ENCODE measurements around the gene GNAS.

Gene GNAS

DNA sequence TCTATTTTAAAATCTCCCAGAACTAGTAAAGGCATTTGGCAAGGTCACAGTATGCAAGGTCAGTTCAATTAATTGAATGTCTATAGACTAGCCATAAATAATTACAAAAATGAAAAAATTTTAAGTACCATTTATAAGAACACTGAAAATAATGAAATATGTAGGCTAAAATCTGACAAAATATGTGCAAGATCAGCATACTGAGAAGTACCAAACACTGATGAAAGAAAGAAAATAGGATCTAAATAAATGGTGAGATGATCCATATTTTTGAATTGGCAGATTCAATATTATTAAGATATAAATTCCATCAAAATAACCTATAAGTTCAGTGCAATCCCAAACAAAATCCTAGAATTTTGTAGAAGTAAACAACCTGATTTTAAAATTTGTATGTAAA is 100.5 kb downstream of the GNAS start:
- TF ChIP-seq, protein P1, sequence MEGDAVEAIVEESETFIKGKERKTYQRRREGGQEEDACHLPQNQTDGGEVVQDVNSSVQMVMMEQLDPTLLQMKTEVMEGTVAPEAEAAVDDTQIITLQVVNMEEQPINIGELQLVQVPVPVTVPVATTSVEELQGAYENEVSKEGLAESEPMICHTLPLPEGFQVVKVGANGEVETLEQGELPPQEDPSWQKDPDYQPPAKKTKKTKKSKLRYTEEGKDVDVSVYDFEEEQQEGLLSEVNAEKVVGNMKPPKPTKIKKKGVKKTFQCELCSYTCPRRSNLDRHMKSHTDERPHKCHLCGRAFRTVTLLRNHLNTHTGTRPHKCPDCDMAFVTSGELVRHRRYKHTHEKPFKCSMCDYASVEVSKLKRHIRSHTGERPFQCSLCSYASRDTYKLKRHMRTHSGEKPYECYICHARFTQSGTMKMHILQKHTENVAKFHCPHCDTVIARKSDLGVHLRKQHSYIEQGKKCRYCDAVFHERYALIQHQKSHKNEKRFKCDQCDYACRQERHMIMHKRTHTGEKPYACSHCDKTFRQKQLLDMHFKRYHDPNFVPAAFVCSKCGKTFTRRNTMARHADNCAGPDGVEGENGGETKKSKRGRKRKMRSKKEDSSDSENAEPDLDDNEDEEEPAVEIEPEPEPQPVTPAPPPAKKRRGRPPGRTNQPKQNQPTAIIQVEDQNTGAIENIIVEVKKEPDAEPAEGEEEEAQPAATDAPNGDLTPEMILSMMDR (IDR thresholded peaks at IDR 0.05; ENCODE audit: extremely low read depth, missing control alignments), result no peak
- DNase-seq (ENCODE audit: low spot score), result no peak

DNA sequence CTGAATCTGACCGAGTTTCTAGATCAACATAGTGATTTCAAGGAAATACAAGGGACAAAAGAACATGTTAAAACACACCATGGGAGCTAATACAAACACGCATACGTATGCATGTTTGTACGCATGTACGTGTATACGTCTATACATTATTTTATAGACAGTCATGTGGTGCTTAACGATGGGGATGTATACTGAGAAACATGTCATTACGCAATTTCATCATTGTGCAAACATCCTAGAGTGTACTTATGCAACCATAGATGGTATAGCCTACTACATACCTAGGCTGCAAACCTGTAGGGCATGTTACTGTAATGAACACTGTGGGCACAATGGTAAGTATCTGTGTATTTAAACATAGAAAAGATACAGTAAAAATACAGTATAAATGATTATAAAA is 103.6 kb downstream of the GNAS start:
- TF ChIP-seq, protein P1 (IDR thresholded peaks at IDR 0.05; ENCODE audit: extremely low read depth, missing control alignments), result no peak
- no peak for DNase-seq (ENCODE audit: low spot score)

DNA sequence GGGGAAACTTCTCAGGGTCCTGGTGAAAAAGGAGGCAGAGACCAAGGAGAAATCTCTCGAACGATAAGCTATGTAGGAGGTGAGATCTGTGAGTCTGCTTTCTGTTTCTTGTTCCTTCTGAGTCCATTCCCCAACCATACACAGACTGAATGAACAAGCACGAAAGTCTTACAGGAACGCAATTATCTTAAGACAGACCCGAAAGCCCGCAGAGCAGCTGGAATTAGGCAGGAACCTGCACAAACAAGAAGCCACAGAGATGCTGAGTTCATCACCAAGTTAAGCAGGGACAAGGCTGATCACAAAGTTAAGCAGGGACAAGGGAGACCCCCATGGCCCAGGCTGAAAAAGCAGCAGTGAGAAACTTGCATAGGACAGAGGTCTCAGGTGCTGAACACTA is 107.1 kb downstream of the GNAS start:
- no peak for DNase-seq (ENCODE audit: low spot score)
- TF ChIP-seq, protein P1 (IDR thresholded peaks at IDR 0.05; ENCODE audit: extremely low read depth, missing control alignments), result no peak

Data from GM20000 (cell line).